22Rv1 (cell line): ENCODE data around the gene SIX5.
"Not testable (repeated sequence)": the region's sequence is repeated elsewhere in the genome, so short reads cannot be mapped to it uniquely, and the experiment has no call there.

Experiments
- H3K27ac ChIP-seq: fragments of 450-650 bp; 2 replicates; pipeline ENCODE4 v1.5.1; 2017
- ZFX ChIP-seq: fragments of 450-650 bp; IDR thresholded peaks from 2 replicates; pipeline ENCODE4 v1.6.1; 2017; ENCODE audit warnings: antibody characterized with exemption, borderline replicate concordance
- TF ChIP-seq, protein P1 (sequence below): fragments of 450-650 bp; IDR thresholded peaks from 2 replicates; pipeline ENCODE4 v1.5.1; 2017; ENCODE audit warnings: mild to moderate bottlenecking

The SIX5 gene

GRCh38 chr19:45730368-45731288 lies 38.4 kb downstream of the SIX5 start, which contains the start of gene FBXO46:
Gene FBXO46 (minus strand): TSS chr19:45730896. CDS start chr19:45713495, 17,401 bp downstream.
- no peak for TF ChIP-seq ZFX
- TF ChIP-seq, protein P1, sequence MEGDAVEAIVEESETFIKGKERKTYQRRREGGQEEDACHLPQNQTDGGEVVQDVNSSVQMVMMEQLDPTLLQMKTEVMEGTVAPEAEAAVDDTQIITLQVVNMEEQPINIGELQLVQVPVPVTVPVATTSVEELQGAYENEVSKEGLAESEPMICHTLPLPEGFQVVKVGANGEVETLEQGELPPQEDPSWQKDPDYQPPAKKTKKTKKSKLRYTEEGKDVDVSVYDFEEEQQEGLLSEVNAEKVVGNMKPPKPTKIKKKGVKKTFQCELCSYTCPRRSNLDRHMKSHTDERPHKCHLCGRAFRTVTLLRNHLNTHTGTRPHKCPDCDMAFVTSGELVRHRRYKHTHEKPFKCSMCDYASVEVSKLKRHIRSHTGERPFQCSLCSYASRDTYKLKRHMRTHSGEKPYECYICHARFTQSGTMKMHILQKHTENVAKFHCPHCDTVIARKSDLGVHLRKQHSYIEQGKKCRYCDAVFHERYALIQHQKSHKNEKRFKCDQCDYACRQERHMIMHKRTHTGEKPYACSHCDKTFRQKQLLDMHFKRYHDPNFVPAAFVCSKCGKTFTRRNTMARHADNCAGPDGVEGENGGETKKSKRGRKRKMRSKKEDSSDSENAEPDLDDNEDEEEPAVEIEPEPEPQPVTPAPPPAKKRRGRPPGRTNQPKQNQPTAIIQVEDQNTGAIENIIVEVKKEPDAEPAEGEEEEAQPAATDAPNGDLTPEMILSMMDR = peak; percentile 28

DNA sequence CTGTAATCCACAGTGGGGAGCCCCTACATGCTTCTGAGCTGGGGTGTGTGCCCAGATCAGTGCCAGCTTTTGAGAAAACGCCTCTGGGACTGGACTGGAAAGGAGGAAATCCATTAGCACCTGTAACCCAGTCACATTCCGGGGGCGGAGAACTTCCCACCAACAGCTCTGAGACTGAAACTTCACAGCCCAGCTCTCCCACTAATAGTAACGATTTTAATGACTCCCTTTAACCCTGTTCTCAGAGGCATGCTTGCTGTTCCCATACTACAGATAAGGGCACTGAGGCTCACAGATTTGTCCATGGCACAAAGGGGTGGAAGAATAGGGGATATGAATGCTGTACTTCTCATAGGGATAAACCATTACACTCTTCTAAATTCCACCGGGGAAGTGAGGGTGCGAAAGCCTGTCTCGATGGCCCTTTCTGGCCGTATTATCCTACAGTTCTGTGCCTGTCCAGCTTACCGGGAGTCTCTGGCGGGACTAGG lies 39.2 kb downstream of the SIX5 start:
- TF ChIP-seq, protein P1 = no peak
- TF ChIP-seq ZFX = no peak
- peak overlapping the region; percentile 71 for H3K27ac ChIP-seq

More at GRCh38 chr19:45730368-45731288, 38.4 kb downstream of the SIX5 start, which contains the start of gene FBXO46:
- H3K27ac ChIP-seq = peak within 1 kb of the TSS; percentile 71

GRCh38 chr19:45728683-45729082 lies 40.4 kb downstream of the SIX5 start:
- not testable (repeated sequence) for H3K27ac ChIP-seq

DNA sequence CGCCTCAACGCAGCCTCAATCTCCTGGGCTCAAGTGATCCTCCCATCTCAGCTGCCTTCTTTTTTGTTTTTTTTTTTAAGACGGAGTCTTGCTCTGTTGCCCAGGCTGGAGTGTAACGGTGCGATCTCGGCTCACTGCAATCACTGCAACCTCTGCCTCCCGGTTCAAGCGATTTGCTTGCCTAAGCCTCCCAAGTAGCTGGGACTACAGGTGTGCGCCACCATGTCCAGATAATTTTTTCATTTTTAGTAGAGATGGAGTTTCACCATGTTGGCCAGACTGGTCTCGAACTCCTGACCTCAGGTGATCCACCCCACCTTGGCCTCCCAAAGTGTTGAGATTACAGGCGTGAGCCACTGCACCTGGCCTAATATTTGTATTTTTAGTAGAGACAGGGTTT lies 49.0 kb downstream of the SIX5 start:
- not testable (repeated sequence) for H3K27ac ChIP-seq

DNA sequence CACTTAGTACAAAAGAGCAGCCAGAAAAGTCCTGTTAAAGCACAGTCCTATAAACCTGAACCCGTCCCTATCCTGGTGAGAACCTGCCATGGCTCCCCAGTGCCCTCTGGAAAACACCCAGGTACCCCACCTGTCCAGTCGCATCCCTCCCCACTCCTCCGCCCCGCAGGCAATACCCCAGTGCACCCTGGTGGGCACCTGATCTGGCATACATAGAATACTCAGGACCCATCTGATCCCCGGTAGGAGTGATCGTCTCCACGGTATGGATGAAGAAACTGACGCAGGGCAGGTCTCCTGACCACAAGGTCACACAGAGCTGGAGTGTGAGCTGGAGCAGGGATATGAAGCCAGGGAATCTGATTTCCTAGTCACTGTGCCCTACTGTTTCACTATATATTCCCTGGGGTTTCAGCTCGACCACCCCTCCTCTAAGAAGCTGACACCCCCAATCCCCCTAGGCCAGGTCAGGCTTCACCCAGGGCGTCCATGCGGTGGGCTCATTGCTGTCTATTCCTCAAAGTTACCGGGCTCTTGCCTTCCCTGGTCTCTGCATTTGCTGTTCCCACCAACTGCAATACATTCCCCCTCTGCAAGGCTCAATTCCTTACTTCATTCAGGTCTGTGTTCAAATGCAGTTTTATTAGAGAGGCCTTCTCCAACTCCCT lies 50.9 kb downstream of the SIX5 start:
- TF ChIP-seq, protein P1 = no peak
- no peak for TF ChIP-seq ZFX
- H3K27ac ChIP-seq = peak overlapping the region; percentile 90

GRCh38 chr19:45717131-45717982 lies 51.7 kb downstream of the SIX5 start:
- TF ChIP-seq, protein P1 = peak; percentile 18; the same call in 1 of the 2 replicates
- TF ChIP-seq ZFX = no peak
- peak overlapping the region; percentile 90 for H3K27ac ChIP-seq

- H3K27ac ChIP-seq = peak overlapping the region; percentile 90
- TF ChIP-seq ZFX = no peak
- TF ChIP-seq, protein P1 = no peak
These were observed 52.5 kb downstream of the SIX5 start for GRCh38 chr19:45716359-45717130.
